GM21360 (cell line): ENCODE results near the gene ENOX1.

Experiments used
- ATAC-seq: cut with Tn5 transposase; IDR thresholded peaks from one replicate; pipeline ENCODE4 v1.9.1; 2021; ENCODE audit warnings: mild to moderate bottlenecking, moderate library complexity; ENCODE audit not compliant: unreplicated experiment

The ENOX1 gene

GRCh38 chr13:43785650-43786471 lies 911 bp downstream of the ENOX1 start:
- no peak for ATAC-seq

DNA sequence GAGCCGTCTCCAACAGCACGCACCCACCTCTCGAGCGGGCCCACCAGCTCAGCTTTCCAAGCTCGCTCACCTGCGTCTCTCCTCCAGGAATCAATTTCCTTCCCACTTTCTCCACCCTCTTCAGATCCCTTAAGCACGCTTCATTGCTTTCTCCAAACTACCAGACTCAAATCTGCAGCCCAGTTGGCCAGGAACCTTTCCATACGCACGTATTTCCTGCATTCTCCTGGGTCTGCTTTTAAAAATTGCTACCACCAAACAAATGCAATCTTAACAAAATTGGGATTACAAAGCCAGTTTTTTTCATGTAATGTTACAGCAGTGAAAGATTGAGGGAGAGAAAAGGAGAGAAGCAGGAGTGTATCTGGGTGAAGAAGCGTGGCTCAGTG lies 1.5 kb downstream of the ENOX1 start:
- ATAC-seq: no peak

DNA sequence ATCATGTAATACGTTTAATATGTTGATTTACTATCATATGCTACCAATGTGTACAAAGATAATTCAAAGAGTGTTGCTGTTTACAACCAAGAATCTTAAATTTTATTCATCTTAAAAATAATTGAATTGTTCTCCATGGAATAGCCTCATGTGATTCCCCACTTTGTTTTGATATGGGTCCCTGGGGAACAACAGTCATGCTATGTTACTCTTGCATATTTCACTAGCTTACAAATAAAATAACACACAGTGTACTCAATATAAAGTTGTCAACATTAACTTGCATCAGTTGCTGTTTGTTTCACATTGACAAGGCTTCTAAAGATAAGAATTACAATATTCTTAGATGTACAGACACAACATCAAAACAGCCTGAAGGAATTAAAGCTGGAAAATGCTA lies 2.3 kb downstream of the ENOX1 start:
- ATAC-seq: no peak

DNA sequence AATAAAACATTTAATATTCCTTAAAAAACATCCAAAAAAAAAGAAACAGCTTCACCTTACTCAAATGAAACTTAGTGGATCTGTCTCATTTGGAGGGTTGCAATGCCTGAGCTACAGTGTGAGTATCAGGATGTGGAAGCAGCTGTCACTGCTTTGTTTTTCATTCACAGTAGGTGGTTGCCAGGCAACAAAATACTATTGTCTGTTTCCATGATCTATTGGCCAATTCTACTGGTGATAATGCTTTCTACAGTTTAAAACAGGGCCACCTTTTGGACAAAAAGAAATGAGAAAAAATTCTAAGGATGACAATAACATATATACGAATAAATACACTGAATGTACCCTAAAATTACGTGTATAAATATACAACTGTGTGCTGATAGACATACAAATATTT lies 3.0 kb downstream of the ENOX1 start:
- ATAC-seq: no peak

GRCh38 chr13:43782686-43783085 lies 4.1 kb downstream of the ENOX1 start:
- ATAC-seq: no peak

- no peak for ATAC-seq
Observed at GRCh38 chr13:43780666-43781065, 6.1 kb downstream of the ENOX1 start.

DNA sequence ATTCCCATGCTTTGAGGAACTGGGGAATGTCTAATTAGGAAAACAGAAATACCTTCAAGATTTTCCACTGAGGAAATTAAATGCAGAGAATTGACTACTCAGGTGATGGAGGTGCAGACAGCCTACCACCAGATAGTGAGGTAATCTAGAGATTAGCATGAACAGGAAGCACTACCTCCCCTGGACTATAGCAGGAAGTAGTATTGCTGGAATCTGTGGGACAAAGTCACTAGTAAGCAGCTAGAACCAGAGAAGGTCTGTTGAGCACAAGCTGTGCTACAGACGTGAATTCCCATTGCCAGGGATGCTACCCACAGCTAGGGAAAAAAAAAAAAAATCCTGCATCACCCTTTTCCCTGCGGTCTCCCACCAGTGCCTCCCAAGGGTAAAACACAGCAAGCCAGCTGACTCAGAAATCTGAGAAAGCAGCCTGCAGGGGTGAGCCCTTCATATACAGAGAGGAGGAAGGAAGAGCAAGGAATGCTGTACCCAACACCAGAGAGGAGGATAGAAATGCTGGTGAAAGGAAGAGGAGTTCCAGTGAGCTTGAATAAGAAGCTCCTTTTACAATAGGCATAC lies 10.2 kb downstream of the ENOX1 start:
- ATAC-seq: no peak

DNA sequence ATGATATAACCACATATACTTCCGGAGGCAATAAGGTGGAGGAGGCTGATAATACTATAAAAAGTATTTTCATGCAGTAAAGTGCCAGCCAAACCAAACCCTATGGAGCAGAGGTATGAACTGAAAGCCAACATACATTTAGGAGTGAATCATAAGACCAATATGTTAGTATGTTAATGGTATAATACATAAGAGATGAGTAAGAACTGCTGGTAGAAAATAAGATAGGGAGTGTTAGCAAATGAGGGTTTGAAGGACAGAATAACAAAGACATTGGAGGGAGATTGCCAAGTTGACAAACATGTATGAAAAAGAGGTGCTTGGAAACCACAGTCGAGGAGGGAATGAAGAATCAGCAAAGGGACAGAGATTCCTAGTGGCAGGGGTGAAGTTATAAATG lies 10.8 kb downstream of the ENOX1 start:
- no peak for ATAC-seq

- no peak for ATAC-seq
Observed at GRCh38 chr13:43773602-43774001, 13.2 kb downstream of the ENOX1 start.

- ATAC-seq: no peak
Observed at GRCh38 chr13:43770871-43771270, 15.9 kb downstream of the ENOX1 start.

DNA sequence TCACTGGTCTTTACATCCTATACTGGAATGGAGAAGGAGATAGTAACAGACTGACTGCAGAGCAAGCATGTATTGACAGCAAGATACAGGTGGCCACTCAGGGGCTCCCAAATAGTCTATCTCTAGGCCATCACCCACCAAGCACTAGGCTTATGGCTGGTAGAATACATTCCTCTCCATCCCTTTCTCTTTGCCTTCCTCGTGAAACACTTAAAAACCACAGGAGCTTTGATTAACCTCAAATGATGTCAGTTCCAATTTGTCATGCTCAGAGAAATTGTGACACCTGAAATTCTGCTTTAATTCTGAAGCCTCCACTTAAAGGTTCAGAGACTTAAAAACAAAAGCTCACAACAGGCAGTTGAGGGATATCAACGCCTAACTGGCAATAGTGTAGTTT lies 17.2 kb downstream of the ENOX1 start:
- ATAC-seq: no peak

DNA sequence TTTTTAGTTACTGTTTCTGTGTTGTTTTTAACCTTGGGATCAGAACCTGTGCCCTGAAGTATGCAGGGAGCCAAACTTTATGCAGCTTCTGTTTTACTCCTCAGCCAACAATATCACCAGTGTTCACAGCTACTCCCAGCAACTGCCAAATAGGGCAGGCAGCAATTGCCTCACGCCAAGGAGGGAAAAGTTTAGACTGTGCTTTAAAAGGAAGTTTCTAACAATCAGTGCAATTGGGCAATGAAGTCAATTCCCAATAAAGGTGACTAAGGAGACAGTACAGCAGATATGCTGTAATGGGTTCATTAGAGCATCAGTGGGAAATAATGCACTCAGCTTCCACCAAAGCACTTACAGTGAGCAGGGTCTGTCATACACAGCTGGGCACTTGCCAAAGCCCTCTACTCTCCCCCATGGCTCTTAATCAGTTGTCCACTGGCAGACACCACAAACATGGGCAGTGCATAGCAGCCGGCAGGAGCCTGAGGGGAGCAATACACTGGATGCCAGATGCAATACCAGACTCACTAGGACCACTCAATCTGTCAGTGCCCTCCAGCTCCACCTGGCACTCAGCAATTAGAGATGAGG lies 19.3 kb downstream of the ENOX1 start:
- ATAC-seq: no peak

GRCh38 chr13:43766725-43767124 lies 20.0 kb downstream of the ENOX1 start:
- no peak for ATAC-seq

- no peak for ATAC-seq
Observed at GRCh38 chr13:43764349-43764748, 22.4 kb downstream of the ENOX1 start.

DNA sequence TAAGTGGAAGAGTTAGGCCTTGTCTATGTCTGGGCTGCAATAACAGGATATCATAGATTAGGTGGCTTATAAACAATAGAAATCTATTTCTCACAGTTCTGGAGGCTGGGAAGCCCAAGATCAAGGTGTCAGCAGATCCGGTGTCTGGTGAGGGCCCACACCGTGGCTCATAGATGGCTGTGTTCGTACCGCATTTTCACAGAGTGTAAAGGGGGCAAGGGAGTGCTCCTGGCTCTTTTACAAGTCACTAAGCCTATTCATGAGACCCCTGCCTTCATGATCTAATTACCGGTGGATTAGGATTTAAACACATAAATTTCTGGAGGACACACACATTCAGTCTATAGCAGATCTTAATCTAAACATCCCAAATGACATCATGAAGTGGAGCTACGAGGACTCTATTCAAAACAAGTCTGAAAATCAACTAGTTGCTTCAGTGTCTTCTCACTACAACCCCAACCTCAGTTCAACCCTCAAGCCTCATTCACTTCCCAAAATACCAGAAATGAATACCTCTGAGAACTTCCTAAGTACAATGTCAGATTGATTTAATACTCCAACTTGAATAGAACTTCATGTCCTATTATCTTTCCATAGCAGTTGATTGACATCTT lies 23.5 kb downstream of the ENOX1 start:
- ATAC-seq: no peak

GRCh38 chr13:43761616-43762315 lies 25.0 kb downstream of the ENOX1 start:
- ATAC-seq: no peak

- no peak for ATAC-seq
Observed at GRCh38 chr13:43760257-43760656, 26.5 kb downstream of the ENOX1 start.

- ATAC-seq: no peak
Observed at GRCh38 chr13:43758834-43759233, 27.9 kb downstream of the ENOX1 start.

DNA sequence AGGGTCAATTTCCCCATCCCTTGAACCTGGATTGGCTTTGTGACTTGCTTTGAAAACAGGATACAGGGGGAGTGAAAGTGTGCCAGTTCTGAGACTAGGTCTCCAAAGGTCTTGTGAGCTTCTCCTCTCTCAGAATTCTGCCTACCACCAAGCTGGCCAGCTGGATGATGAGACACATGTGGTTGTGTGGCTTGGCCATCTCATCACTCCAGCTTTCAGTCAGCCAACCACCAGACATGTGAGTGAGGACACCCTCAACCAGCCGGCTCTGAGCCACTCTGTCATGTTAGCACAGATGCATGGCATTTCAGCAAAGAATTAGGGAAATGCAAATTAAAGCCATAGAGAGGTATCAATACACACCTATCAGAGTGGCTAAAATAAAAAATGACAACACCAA lies 29.5 kb downstream of the ENOX1 start:
- ATAC-seq: no peak

DNA sequence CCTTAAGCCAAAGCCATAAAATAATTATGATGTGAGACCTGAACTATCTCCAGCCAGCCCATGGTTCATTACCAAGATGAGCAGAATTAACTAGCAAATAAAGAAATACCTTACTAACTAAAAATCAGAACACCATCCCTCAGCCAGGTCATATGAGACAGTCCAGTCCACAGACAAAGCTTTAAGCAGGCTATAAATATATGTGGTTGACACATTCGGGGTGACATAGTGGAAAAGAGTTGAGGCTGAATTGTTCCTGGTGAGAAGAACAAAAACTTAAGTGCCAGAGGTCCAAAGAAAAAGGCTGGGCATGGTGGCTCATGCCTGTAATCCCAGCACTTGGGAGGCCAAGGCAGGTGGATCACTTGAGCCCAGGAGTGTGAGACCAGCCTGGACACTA lies 30.9 kb downstream of the ENOX1 start:
- ATAC-seq: no peak

- ATAC-seq: no peak
Observed at GRCh38 chr13:43751624-43752023, 35.1 kb downstream of the ENOX1 start.
